ENCODE data around the gene IRGC. TPM values are rescaled to one million over a fixed set of nuclear protein-coding genes. Genes with fewer than 3 reads are reported as not detected.

Gene IRGC
- total RNA-seq, 1 experiment from 2014 or later: not detected

GRCh38 chr19:43748205-43748594 lies 32.3 kb downstream of the IRGC start:
- no peak overlapping the region for H3K27ac Mint-ChIP-seq
- Histone ChIP-seq H3K4ac (ENCODE audit: low read depth, low read length) (no peak overlapping the region), H3K9me3 (ENCODE audit: control insufficient read depth, low read depth, low read length) (no peaks in the 10 kb centered on the region), H3T11ph (ENCODE audit: low read length) (no peak overlapping the region), H4K8ac (replicated peaks; ENCODE audit: insufficient read length, low read depth, low read length) (no peak overlapping the region), H3K27me3 (ENCODE audit: insufficient read depth, low read length) (no peaks in the 10 kb centered on the region; the same call in 1 of the 2 replicates), H3K4me2 (ENCODE audit: insufficient read depth, insufficient read length, low read length) (no peak overlapping the region), H2BK12ac (ENCODE audit: insufficient read length, low read depth, low read length) (no peak overlapping the region), H2AFZ (ENCODE audit: low read length) (no peak overlapping the region), H3K23me2 (ENCODE audit: insufficient read length, low read depth, low read length, poor library complexity, severe bottlenecking) (no peaks in the 10 kb centered on the region), H2BK120ac (ENCODE audit: low read depth, low read length, poor library complexity, severe bottlenecking) (no peak overlapping the region), H3K56ac (ENCODE audit: insufficient read length, low read depth, low read length) (no peak overlapping the region), H3K23ac (ENCODE audit: insufficient read length, low read depth, low read length) (no peak overlapping the region), H3K27ac (ENCODE audit: insufficient read length, low read depth, low read length) (no peak overlapping the region), H3K18ac (ENCODE audit: insufficient read length, low read depth, low read length) (no peak overlapping the region), H4K20me1 (ENCODE audit: control insufficient read depth, insufficient read depth, insufficient read length) (no peaks in the 10 kb centered on the region), H2BK20ac (ENCODE audit: low read depth, low read length, poor library complexity, severe bottlenecking) (no peak overlapping the region), H3K4me1 (ENCODE audit: insufficient read depth, low read length) (no peaks in the 10 kb centered on the region), H3K9ac (ENCODE audit: extremely low read depth, insufficient read length, low read length) (no peak overlapping the region), H2AK5ac (ENCODE audit: insufficient read length, low read length) (no peak overlapping the region), H2BK5ac (ENCODE audit: insufficient read length, low read length) (no peak overlapping the region), H4K91ac (ENCODE audit: insufficient read length, low read depth, low read length) (no peak overlapping the region), H4K5ac (ENCODE audit: insufficient read length, low read depth, low read length) (no peak overlapping the region), H3K79me1 (ENCODE audit: insufficient read depth, low read depth, low read length, poor library complexity, severe bottlenecking) (no peaks in the 10 kb centered on the region), H3K79me2 (ENCODE audit: insufficient read depth, low read length) (0 out of 2 replicates have a peak, but pooled peaks cover 3% of the 10 kb centered on the region), H3K14ac (ENCODE audit: insufficient read depth, low read length) (no peak overlapping the region), H2BK15ac (ENCODE audit: low read depth, low read length) (no peak overlapping the region)
- H3K9me3 Mint-ChIP-seq: no peaks in the 10 kb centered on the region; a peak in 2 of 5 replicates
- peaks cover 4% of the 10 kb centered on the region in 2 experiments; a peak in 3 of 4 replicates for H3K4me1 Mint-ChIP-seq
- peaks cover 43 to 78% (median 64%) of the 10 kb centered on the region in 3 experiments for H3K36me3 Mint-ChIP-seq (ENCODE audit: insufficient read depth in 1 of 3, low read depth in 3 of 3)
- no CpG with 5 or more reads among the region's 4 CpGs for WGBS (ENCODE audit: extremely low coverage, insufficient read length, low lambda C conversion rate)
- no peak for TF ChIP-seq CTCF (conservative IDR thresholded peaks at IDR 0.05)
- H3K27me3 Mint-ChIP-seq (ENCODE audit: low read depth): no peaks in the 10 kb centered on the region
- peak overlapping the region in 1 of 2 experiments; percentile 4; a peak in 1 of 5 replicates for H3K4me3 Mint-ChIP-seq
- no peak for DNase-seq

Measured in H9 (cell line).